BLaER1 (cell line): Measurements from ENCODE around the gene HBM.

ENCODE experiments used
- H3K27ac ChIP-seq: shearing (Covaris generic); formaldehyde crosslinking; 2 replicates; pipeline ENCODE4 v1.8.1; 2022
- H3K27me3 ChIP-seq: shearing (Covaris generic); formaldehyde crosslinking; 2 replicates; pipeline ENCODE4 v1.8.1; 2022
- H3K36me3 ChIP-seq: shearing (Covaris generic); formaldehyde crosslinking; 2 replicates; pipeline ENCODE4 v1.8.1; 2022
- H3K4me1 ChIP-seq: shearing (Covaris generic); formaldehyde crosslinking; 2 replicates; pipeline ENCODE4 v1.8.1; 2022
- H3K4me2 ChIP-seq: shearing (Covaris generic); formaldehyde crosslinking; 2 replicates; pipeline ENCODE4 v1.8.1; 2022
- H3K4me3 ChIP-seq: shearing (Covaris generic); formaldehyde crosslinking; 2 replicates; pipeline ENCODE4 v1.8.1; 2022
- H3K9ac ChIP-seq: shearing (Covaris generic); formaldehyde crosslinking; 2 replicates; pipeline ENCODE4 v1.8.1; 2022
- H3K9me3 ChIP-seq: shearing (Covaris generic); formaldehyde crosslinking; 2 replicates; pipeline ENCODE4 v1.8.1; 2022
- H4K20me1 ChIP-seq: shearing (Covaris generic); formaldehyde crosslinking; 2 replicates; pipeline ENCODE4 v1.8.1; 2022
- Cebpa-rat ChIP-seq: shearing (Covaris generic); IDR thresholded peaks from 2 replicates; pipeline ENCODE4 v1.8.1; 2022

Gene HBM

DNA sequence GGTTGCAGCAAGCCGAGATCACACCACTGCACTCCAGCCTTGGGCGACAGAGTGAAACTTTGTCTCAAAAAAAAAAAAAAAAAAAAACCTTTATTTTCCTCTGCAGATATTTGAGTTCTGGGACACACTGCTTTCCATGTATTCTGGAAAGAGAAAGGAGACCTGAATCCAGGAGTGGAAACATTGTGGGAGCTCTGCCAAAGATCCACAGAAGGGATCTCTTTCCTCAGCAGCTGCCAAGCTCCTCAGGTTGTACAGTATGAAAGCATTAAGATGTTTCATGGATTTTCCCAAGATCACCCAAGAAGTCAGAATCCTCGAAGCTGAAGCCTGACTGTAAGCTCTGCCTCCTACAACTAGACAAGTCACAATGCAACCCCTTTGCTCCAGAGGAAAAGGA, 40.8 kb upstream of the HBM start:
- Histone ChIP-seq H3K27ac (no peak overlapping the region), H3K4me1 (peaks cover 3% of the 10 kb centered on the region), H4K20me1 (peaks cover 92% of the 10 kb centered on the region), H3K4me2 (no peak overlapping the region), H3K27me3 (no peaks in the 10 kb centered on the region), H3K9me3 (no peaks in the 10 kb centered on the region), H3K36me3 (peaks cover 74% of the 10 kb centered on the region), H3K4me3 (no peak overlapping the region), H3K9ac (no peak overlapping the region)
- no peak for TF ChIP-seq Cebpa-rat

DNA sequence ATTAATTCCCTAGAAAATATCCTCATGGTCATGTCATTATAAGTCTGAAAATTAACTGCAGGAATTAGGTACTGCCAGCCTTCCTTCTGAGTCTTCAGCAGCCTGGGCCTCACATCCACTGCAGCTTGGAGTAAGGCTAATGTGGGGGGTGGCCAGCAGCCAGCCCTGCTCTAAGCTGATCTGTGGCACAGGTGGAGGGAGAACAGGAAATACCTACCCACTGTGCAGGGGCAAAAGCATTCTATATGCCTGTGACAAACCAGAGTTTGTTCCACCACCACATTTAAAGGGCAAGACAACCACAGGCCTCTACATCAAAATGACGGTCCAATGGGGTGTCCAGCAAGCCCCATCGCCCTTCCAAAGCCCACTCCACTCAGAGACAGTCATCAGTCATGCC, 36.7 kb upstream of the HBM start:
- Histone ChIP-seq H3K27me3 (no peaks in the 10 kb centered on the region), H3K36me3 (peaks cover 55% of the 10 kb centered on the region), H3K9me3 (no peaks in the 10 kb centered on the region), H3K9ac (no peak overlapping the region), H3K4me1 (no peaks in the 10 kb centered on the region; the same call in 1 of the 2 replicates), H4K20me1 (peaks cover 92% of the 10 kb centered on the region), H3K27ac (no peak overlapping the region), H3K4me3 (no peak overlapping the region), H3K4me2 (no peak overlapping the region)
- no peak for TF ChIP-seq Cebpa-rat

DNA sequence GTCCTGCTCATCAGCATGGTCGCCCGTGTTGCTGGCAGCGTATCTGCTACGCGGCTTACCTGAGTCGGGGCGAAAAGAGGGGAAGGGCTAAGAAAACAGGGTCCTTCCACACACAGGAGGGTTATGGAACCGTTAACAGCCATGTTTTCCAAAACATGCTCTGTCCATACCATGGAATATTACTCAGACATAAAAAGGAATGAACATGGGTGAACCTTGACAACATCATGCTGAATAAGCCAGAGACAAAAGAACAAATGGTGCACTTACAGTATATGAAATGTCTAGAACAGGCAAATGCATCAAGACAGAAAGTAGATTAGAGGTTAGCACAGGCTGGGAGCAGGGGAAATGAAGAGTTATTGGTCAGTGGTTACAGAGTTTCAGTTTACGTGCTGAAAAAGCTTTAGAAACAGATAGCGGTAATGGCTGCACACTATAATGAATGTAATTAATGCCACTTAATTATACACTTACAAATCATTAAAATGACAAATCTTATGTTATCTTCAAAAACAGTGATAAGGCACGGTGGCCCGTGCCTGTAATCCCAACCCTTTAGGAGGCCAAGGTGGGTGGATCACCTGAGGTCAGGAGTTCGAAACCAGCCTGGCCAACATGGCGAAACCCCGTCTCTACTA, 35.1 kb upstream of the HBM start:
- Histone ChIP-seq H3K4me1 (no peaks in the 10 kb centered on the region; the same call in 1 of the 2 replicates), H3K27me3 (no peaks in the 10 kb centered on the region), H3K4me2 (no peak overlapping the region), H3K36me3 (peaks cover 39% of the 10 kb centered on the region), H3K9ac (no peak overlapping the region), H3K4me3 (no peak overlapping the region), H4K20me1 (peaks cover 77% of the 10 kb centered on the region), H3K9me3 (no peaks in the 10 kb centered on the region), H3K27ac (no peak overlapping the region)
- no peak for TF ChIP-seq Cebpa-rat

DNA sequence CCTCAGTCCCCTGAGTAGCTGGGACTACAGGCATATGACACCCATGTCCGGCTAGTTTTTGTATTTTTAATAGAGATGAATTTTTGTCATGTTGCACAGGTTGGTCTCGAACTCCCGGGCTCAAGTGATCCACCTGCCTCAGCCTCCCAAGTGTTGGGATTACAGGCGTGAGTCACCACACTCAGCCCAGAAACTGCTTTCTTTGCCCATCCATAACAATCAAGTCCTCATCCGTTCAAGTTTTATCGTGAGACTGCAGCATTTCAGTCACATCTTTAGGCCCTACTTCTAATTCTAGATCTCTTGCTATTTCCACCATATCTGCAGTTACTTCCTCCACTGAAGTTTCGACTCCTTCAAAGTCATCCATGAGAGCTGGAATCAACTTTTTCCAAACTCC, 33.7 kb upstream of the HBM start:
- Histone ChIP-seq H3K27ac (no peak overlapping the region), H4K20me1 (peaks cover 63% of the 10 kb centered on the region), H3K36me3 (peaks cover 37% of the 10 kb centered on the region), H3K4me3 (no peak overlapping the region), H3K9ac (no peak overlapping the region), H3K4me1 (peaks cover 13% of the 10 kb centered on the region), H3K27me3 (no peaks in the 10 kb centered on the region), H3K9me3 (no peaks in the 10 kb centered on the region), H3K4me2 (no peak overlapping the region)
- TF ChIP-seq Cebpa-rat: no peak

DNA sequence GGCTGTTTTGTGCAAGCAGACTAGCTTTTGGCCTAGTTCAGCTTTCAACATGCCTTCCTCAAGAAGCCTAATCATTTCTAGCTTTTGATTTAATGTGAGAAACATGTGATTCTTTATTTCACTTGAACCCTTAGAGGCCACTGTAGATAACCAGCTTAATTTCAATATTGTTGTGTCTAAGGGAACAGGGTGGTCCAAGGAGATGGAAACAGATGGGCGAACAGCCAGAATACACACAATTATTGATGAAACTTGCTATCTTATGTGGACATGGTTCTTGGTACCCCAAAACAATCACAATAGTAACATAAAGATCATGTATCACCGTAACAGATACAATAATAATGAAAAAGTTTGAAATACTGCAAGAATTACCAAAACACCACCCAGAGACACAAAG, 32.1 kb upstream of the HBM start:
- Histone ChIP-seq H3K4me2 (no peak overlapping the region), H3K27me3 (no peaks in the 10 kb centered on the region), H3K9ac (no peak overlapping the region), H4K20me1 (peaks cover 50% of the 10 kb centered on the region), H3K4me3 (no peak overlapping the region), H3K27ac (no peak overlapping the region), H3K9me3 (no peaks in the 10 kb centered on the region), H3K4me1 (peaks cover 20% of the 10 kb centered on the region), H3K36me3 (peaks cover 26% of the 10 kb centered on the region)
- TF ChIP-seq Cebpa-rat: no peak

DNA sequence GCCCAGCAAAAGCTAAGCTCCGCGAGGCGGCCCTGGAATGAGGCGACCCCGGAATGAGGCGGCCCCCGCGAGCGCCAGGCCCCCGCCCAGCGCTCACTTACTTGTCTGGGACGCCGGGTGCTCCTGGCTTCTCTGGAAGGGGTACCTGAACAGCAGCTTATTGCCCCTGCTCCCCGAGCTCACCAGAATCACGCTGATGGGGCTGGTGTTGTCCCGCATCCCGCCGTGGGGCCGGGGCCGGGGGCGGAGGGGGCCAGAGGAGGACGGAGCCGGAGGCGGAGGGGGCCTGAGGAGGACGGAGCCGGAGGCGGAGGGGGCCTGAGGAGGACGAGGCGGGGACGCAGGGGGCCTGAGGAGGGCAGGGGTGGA, 27.7 kb upstream of the HBM start:
- Histone ChIP-seq H3K36me3 (0 out of 2 replicates have a peak, but pooled peaks cover 7% of the 10 kb centered on the region), H3K27ac (peak overlapping the region; percentile 89), H3K4me3 (peak overlapping the region; percentile 79), H3K4me1 (peaks cover 26% of the 10 kb centered on the region), H3K27me3 (no peaks in the 10 kb centered on the region), H3K4me2 (peak overlapping the region; percentile 85), H3K9me3 (no peaks in the 10 kb centered on the region), H4K20me1 (peaks cover 11% of the 10 kb centered on the region; the same call in 1 of the 2 replicates), H3K9ac (peak overlapping the region; percentile 91)
- TF ChIP-seq Cebpa-rat: no peak

DNA sequence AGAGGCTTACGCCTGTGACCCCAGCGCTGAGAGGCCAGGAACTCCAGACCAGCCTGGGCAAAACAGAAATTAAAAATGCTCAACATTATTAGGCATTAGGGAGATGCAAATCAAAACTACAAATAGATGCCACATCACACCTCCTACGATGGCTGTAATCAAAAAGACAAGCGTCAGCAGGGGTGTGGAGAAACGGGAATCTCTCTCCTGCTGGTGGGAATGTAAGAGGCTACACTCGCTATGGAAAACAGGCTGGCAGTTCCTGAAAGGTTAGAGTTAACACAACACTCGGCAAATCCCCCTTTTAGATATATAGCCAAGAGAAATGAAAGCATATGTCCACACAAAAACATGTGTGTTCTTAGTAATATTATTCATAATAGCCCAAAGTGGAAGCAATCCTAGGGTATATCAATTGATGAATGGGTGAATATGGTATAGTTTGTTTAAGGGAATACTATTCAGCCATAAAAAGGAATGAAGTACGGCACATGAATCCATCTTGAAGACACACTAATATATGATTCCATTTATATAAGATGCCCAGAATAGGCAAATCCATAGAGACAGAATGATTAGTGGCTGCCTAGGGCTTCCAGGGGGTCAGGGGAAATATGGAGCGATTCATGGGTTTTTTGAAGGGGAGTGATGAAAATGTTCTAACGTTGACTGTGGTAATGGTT, 25.5 kb upstream of the HBM start:
- no peak for TF ChIP-seq Cebpa-rat
- Histone ChIP-seq H4K20me1 (no peaks in the 10 kb centered on the region), H3K36me3 (no peaks in the 10 kb centered on the region), H3K9me3 (no peaks in the 10 kb centered on the region), H3K27ac (no peak overlapping the region), H3K4me1 (peaks cover 26% of the 10 kb centered on the region), H3K4me2 (no peak overlapping the region), H3K27me3 (no peaks in the 10 kb centered on the region), H3K4me3 (no peak overlapping the region), H3K9ac (no peak overlapping the region)

DNA sequence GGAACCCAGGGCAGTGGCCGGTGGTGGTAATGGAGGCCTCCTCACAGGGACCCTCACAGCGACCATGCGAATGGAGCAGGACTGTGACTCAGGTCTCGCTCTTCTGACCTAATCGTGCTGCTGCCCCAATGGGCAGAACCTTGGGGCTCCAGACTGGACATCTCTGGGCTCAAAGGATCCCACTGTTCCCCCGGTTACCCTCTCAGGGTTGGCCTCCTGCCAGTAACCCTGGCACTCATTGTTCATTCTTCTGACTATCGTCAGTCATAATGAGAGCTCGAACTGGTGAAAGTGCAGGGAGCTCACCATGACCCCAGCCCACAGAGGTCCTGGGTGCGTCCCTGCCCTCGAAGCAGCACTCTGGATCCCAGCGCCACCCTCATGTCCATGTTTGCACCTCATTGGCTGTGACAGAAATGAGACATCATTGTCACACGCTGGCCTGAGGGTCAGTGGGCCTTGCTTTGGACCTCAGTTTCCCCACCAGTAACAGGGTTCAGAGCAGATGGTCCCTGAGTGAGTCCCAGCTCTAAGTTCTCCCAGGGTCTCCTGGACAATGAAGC, 23.3 kb upstream of the HBM start:
- Histone ChIP-seq H3K4me2 (no peak overlapping the region), H3K9me3 (no peaks in the 10 kb centered on the region), H3K27me3 (no peaks in the 10 kb centered on the region), H3K4me3 (no peak overlapping the region), H3K4me1 (peaks cover 9% of the 10 kb centered on the region), H3K36me3 (no peaks in the 10 kb centered on the region), H4K20me1 (no peaks in the 10 kb centered on the region), H3K27ac (no peak overlapping the region), H3K9ac (no peak overlapping the region)
- TF ChIP-seq Cebpa-rat: no peak

DNA sequence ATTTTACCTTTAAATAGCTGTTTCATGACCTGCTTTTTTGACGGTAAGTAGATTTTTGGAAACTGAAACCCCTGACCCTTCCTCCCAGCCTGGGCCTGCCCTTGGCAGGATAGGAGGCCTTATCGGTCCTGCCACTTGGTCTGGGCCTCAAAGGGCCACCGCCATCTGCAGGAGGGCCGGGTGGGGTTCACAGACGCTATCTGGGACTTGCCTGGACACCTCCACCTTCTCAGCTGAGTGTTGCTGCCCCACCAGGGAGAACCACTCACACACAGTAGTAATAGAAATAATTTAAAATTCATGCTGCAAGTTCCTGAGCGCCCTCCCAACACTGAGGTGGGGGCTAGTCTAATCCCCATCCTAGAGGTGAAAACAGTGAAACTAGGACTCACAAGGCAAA, 22.7 kb upstream of the HBM start:
- no peaks in the 10 kb centered on the region for H3K36me3 ChIP-seq
- no peak overlapping the region for H3K27ac ChIP-seq
- H3K4me1 ChIP-seq: 0 out of 2 replicates have a peak, but pooled peaks cover 7% of the 10 kb centered on the region
- H3K9ac ChIP-seq: no peak overlapping the region
- no peak overlapping the region for H3K4me3 ChIP-seq
- H4K20me1 ChIP-seq: no peaks in the 10 kb centered on the region
- H3K9me3 ChIP-seq: no peaks in the 10 kb centered on the region
- no peak overlapping the region for H3K4me2 ChIP-seq
- no peak for TF ChIP-seq Cebpa-rat
- no peaks in the 10 kb centered on the region for H3K27me3 ChIP-seq

DNA sequence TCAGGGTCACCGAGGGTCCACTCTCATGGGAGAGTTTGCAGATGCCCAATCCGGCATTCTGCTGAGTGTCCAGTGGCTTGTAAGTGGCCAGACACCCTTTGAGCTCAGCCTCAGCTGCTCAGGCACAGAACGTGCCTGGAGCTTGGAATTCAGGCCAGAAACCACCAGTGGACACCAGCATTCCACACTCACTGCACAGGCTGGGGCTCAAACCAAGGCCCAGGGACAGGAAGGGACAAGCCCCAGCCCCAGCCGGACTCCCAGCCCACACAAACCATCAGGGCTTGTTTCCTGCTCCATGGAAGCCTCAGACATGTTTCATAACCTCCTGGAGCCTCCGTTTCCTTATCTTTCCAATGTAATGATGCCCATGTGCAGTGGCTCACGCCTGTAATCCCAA, 22.3 kb upstream of the HBM start:
- Histone ChIP-seq H3K27ac (no peak overlapping the region), H3K4me1 (0 out of 2 replicates have a peak, but pooled peaks cover 7% of the 10 kb centered on the region), H3K4me2 (no peak overlapping the region), H3K9me3 (no peaks in the 10 kb centered on the region), H3K9ac (no peak overlapping the region), H3K4me3 (no peak overlapping the region), H3K27me3 (no peaks in the 10 kb centered on the region; the same call in 1 of the 2 replicates), H3K36me3 (no peaks in the 10 kb centered on the region), H4K20me1 (no peaks in the 10 kb centered on the region)
- no peak for TF ChIP-seq Cebpa-rat
